Stimulated activated CD8-positive, alpha-beta memory T cell treated with anti-CD3 and anti-CD28 coated beads, Interleukin-4, amount 100 ng/mL, for 48 hours (primary cell): Measurements from ENCODE around the gene TRIM38.
A peak's percentile ranks its signal among the peaks of the same experiment; 100 is the strongest.
"Not testable (repeated sequence)": the region's sequence is repeated elsewhere in the genome, so short reads cannot be mapped to it uniquely, and the experiment has no call there.

ENCODE experiments used
- DNase-seq: peaks from one replicate; pipeline ENCODE4 v3.0.0-alpha.2; 2020

TRIM38 gene

DNA sequence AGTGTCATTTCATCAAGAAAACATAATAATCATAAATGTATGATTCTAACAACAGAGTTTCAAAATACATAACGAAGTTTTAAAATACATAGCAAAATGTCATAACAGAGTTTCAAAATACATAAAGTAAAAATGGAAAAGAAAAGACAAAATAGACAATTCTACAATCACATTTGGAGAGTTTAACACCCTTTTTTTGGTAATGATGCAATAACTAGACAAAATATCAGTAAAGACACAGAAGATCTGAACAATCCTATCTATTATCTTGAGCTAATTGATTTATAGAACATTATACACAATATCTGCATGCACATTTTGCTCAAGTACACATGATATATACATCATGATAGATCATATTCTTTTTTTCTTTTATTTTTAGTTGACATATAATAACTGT lies 18.7 kb upstream of the TRIM38 start:
- no peak for DNase-seq

DNA sequence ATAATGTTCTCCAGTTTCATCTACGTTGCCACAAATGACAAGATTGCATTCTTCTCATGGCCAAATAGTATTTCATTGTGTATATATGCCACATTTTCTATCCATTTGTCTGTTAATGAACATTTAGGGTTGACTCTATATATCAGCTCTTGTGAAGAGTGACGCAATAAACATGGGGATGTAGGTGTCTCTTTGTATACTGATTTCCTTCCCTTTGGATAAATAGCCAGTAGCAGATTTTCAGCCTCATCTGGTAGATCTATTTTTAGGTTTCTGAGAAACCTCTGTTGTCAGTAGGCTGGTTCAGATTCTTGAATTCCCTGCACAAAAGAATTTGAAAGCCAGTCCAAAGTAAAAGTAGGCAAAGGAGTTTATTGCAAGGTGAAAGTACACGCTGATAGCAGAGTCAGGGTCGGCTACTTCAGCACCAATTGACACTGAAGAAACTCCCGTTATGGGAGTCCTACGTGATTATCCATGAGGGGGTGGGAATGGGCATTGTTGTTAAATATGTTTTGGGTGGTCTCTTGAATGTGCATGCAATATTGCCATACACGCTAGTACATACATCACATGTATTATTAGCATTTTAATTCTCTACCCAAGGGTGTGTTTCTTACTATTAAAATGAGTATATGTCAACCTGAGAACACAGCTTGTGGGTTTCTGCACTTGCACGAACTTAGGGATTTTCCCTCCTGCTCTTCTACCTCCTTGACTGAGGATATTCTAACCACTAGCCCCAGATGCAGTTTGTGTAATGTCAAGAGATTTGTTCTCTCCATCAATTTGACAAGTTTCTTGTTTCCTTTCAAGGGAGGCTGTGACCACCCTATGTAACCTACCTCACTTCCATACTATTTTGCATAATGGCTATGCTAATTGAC lies 17.7 kb upstream of the TRIM38 start:
- DNase-seq: no peak

DNA sequence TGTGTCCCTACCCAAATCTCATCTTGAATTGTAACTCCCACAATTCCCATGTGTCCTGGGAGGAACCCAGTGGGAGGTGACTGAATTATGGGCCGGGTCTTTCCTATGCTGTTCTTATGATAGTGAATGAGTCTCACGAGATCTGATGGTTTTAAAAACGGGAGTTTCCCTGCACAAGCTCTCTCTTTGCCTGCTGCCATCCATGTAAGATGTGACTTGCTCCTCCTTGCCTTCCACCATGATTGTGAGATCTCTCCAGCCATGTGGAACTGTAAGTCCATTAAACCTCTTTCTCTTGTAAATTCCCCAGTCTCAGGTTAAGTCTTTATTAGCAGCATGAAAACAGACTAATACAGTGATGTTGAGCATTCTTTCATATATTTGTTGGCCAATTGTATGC lies 16.9 kb upstream of the TRIM38 start:
- not testable (repeated sequence) for DNase-seq

DNA sequence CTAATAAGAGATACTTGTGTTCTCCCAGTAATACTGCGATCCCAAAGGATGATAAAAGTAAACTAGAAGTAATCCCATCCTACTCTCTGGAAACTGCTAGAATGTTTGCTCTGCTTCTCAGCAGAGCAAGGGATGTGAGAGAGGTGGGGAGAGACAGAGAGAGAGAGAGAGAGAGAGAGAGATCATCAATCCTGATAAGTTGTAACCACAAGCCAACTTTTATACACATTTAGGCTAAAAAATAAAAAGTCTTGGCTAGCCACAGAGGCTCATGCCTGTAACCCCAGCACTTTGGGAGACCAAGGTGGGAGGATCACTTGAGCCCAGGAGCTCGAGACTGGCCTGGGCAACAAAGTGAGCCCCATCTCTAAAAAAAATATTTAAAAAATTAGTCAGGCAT lies 16.0 kb upstream of the TRIM38 start:
- no peak for DNase-seq

DNA sequence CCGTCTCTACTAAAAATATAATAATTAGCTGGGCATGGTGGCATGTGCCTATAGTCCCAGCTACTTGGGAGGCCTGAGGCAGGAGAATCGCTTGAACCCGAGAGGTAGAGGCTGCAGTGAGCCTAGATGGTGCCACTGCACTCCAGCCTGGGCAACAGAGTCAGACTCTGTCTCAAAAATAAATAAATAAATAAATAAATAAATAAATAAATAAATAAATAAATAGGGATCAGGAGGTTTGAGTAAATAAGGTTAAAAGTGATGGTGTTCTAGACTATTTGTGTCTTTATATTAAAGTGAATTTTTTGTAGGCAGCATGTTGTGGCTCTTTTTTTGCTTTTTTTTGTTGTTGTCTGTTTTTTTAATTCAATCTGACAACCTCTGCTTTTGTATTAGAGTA lies 15.1 kb upstream of the TRIM38 start:
- not testable (repeated sequence) for DNase-seq

DNA sequence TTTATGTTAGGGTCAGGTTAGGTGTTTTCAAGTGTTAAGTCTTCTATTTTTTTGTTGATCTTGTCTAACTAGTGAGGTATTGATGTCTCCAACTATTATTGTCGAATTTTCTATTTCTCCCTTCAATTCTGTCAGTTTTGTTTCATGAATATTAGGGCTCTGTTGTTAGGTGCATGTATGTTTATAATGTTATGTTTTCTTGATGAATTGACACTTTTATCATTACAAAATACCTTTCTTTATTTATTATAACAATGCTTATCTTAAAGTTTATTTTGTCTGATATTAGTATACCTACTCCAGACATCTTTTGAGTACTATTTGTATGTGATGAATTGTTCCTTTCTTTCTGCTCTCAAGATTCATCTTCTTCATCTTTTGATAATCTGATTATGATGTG lies 12.9 kb upstream of the TRIM38 start:
- no peak for DNase-seq

DNA sequence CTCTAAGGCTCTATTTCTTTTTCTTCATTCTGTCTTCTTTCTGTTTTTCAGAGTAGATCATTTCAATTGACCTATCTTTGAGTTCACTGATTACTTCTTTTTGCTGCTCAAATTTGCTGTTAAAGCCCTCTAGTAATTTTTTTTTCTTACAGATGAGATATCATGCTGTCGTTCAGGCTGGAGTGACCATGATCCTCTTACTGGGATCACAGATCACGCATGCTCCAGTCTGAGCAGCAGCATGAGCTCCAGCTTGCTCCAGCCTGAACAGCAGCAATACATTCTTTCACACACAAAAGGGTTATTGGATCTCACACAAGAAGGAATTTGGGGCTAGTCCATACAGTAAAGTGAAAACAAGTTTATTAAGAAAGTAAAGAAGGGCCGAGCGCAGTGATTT lies 12.3 kb upstream of the TRIM38 start:
- no peak for DNase-seq

DNA sequence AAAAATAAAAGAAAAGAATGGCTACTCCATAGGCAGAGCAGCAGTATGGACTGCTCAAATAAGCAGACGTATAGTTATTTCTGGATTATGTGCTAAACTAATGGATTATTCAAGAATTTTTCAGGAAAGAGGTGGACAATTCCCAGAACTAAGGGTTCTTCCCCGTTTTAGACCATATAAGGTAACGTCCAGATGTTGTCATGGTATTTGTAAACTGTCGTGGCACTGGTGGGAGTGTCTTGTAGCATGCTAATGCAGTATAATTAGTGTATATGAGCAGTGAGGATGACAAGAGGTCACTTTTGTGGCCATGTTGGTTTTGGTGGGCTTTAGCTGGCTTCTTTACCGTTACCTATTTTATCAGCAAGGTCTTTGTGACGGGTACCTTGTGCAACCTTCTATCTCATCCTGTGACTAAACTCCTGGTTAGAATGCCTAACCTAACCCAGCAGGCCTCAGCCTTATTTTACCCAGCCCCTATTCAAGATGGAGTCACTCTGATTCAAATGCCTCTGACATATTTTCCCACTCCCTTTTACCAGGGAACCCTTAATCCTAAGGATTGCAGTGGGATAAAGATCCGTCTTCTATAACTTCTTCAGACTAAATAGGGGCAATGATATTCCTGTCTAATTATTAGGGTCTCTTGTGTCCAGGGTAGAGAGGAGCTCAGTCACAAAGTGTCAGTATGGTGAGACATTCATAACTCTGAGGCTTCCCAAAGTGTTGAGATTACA lies 11.1 kb upstream of the TRIM38 start:
- no peak for DNase-seq

DNA sequence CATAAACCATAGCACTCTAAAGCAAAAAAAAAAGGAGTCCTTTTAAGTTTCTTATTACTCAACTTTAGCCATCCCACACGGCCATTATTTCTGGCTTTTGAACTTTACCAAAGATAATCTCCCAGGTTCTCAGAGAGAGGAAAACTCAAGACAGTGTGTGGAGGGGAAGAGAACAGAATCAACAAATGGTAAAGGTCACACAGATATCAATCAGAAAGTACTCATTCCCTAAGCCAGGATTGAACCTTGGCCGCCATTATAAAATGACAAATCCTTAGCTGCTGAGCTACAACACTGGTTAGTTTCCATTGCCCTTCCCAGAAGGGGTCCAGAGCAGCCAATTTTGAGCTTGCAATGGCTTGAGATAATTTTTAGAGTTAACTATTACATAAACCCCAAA lies 10.1 kb upstream of the TRIM38 start:
- DNase-seq: no peak

DNA sequence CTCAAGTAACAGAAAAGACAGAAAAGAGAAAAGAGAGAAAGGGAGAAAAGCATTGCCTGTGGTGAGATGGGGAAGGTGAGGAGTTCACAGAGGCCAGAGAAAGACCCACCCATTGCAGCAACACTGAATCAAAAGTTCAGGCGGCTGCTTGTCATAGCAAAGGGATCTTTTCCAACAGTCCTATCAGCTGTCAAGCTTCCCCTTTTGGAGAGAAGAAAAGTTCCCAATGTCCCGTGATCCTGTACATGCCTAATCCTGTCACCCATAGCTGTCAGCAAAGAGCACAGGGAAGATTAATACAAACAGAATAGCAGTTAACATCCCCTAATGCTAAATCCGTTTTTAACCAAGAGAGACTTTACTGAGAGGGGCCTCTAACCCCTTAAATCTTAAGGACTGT lies 8.9 kb upstream of the TRIM38 start:
- no peak for DNase-seq

DNA sequence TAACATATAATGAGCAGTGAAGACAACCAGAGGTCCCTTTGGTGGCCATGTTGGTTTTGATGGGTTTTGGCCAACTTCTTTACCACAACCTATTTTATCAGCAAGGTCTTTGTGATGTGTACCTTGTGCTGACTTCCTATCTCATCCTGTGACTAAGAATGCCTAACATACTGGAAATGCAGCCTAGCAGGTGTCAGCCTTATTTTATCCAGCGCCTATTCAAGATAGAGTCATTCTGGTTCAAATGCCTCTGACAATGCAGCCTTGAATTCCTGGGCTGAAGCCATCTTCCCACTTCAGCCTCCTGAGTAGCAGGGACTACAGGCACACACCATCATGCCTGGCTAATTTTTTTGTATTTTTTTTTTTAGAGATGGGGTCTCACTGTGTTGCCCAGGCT lies 7.8 kb upstream of the TRIM38 start:
- DNase-seq: no peak

DNA sequence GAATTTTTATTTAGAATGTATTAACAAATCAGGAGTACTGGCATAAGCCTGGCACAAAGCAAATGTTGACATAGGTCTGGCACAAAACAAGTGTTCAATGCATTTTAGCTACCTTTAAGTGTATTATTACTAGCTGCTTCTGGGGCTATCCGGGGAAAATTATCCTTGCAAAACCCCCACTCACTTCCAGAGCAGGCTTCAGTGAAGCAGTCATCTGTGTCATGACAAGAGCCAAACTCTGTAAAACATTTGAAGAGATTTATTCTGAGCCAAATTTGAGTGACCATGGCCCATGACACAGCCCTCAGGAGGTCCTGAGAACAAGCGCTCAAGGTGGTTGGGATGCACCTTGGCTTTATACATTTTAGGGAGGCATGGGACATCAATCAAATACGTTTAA lies 6.4 kb upstream of the TRIM38 start:
- no peak for DNase-seq

DNA sequence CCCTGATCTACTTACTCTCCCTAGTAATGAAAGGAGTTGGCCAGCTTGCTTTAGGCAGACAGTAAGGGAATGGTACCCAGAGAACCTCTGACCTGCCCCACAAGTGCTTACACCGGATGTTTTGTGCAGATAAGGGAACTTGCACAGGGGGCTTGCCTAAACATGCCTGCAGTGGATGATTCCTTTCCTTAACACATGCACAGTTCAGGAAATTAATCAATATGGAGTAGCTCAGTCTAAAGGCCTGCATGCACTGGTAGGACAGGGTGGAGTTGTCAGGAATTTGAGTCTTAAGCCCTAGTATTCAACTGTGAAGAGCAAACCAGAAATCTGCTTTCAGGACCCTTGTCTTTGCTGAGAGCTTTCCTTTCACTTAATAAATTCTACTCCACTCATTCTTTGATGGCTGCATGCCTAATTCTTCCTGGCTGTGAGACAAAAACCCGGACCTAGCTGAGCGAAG lies 3.9 kb upstream of the TRIM38 start:
- DNase-seq: no peak

DNA sequence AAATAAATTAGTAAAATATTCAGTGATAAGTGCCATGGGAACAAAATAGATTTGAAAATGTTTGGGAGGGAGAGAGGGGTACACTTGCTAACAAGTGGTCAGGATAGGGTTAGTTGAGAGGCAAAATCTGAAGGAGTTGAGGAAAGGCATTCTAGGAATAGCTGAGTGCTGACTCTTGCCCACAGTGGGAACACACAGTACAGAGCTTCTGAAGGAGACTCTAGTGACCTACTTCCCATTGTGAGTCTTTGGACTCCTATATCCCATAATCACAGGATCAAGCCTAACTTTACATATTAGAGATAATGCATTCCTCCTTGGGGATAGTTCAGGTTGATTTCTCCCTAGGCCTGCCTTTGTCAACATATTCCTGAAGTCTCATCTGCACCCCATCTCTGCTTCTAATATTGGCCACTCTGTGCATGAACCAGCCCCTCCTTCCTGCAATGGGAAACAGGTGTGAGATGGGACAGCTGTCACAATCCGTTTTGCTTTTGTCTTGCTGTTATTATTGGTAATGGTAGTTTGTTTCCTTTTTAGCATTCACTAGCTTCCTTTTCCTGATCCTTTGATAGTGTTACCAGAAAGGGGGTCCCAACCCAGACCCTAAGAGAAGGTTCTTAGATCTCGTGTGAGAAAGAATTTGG lies 2.6 kb upstream of the TRIM38 start:
- DNase-seq: no peak

DNA sequence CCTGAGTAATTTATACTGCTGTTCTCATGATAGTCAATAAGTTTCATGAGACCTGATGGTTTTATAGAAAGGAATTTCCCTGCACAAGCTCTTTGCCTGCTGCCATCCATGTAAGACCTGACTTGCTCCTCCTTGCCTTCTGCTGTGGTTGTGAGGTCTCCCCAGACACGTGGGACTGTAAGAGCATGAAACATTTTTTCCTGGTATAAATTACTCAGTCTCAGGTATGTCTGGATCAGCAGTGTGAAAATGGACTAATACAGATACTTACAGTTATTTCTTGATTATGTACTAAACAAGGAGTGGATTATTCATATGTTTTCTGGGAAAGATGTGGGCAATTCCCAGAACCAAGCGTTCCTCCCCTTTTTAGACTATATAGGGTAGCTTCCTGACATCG lies 1.9 kb upstream of the TRIM38 start:
- peak; percentile 65 for DNase-seq

DNA sequence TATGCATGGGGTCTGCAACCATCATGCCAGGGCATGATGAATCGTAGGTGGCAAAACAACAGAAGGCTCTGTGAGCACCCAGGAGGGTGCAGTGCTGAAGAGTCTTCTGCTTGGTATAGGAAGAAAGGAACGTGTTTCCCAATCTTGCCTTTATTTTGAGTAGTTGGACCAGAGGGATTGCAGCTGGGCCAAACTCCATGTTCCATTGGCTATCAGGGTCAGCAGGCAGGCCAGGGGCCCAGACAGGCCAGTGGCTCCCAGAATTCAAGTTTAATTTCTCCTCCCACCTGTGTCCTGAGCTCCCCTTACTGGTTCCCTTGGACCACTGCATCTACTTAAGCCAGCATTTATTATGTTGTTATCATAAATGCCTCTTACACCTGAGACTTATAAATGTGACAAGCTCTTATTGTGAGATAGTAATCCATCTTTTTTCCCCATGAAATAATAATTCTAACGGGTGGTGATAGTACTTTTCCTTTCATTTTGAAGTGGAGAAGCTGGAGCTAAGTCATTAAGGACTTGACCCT lies 918 bp upstream of the TRIM38 start:
- no peak for DNase-seq

DNA sequence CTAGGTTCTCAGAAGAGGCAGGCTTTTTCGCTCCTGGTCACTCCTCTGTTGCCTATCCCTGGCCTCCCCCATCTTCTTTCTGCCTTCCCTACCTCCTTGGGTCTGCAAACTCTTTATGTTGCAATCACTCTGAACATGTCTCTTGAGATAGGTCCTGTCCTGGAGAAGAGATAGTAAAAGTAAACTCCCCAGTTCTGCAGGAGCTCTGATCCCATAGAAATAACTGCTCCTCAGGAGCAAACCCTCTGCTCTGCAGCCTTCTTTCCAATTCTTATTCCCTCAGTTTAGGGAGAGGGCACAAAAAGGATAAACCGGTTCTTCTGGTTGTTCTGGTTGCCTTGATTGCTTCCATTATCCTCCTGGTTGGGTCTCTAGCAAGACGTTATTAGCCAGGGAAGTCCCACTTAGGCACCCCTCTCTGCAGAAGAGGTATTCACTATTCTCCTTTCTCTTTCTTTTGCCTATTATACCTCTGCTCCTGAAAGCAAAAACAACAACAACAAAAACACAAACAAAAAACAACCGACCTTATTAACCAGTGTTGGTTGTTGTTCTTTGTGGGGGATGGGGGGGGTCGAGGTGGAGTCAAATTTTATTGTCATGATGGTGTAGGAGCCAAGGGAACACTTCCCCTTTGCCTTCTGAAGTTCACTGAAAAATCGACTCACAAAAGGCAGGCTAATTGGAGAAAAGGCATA lies 973 bp downstream of the TRIM38 start:
- no peak for DNase-seq

DNA sequence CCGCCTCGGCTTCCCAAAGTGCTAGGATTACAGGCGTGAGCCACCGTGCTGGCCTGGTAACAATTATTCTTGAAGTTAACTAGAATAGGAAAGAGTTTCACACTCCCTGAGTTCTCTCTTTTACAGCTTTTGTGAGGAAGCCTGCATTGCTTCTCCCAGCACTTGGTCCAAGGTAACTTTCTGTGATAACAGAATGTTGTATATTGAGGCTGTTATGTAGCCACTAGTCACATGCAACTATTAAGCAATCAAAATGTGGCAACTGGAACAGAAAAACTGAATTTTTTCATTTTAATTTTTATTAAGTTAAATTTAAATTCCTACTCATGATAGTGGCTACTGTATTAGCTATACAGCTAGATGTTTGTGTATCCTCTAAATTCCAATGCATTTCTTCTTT lies 2.5 kb downstream of the TRIM38 start:
- no peak for DNase-seq

DNA sequence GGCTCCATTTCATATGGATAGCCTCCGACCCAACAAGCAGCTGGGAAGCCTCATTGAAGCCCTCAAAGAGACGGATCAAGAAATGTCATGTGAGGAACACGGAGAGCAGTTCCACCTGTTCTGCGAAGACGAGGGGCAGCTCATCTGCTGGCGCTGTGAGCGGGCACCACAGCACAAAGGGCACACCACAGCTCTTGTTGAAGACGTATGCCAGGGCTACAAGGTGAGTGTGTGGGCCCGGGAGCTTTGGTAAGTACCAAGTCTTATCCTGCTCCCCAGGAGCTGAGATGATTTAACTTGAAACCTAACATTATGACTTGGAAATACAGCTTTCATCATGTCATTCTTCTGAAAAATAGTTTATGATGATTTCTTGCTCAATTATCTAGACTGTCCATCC lies 4.1 kb downstream of the TRIM38 start:
- DNase-seq: peak; percentile 48

DNA sequence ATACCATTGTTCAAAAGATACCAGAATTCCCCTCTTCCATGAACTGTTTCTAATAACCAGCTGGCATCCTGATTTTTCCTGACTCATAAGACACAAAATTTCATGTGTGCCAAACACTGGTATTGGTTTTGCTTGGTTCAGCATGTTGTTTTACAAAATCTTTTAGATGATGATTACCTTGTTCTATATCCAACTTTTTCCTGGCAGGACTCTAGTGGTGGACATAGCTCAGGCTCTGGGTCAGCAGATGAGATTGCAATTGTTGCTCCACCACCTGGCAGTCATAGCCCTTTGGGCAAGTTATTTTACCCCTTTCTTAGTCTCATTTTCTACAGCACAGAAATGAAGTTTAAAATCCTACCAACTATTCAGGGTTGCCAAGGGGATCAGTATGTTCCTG lies 6.2 kb downstream of the TRIM38 start:
- no peak for DNase-seq

DNA sequence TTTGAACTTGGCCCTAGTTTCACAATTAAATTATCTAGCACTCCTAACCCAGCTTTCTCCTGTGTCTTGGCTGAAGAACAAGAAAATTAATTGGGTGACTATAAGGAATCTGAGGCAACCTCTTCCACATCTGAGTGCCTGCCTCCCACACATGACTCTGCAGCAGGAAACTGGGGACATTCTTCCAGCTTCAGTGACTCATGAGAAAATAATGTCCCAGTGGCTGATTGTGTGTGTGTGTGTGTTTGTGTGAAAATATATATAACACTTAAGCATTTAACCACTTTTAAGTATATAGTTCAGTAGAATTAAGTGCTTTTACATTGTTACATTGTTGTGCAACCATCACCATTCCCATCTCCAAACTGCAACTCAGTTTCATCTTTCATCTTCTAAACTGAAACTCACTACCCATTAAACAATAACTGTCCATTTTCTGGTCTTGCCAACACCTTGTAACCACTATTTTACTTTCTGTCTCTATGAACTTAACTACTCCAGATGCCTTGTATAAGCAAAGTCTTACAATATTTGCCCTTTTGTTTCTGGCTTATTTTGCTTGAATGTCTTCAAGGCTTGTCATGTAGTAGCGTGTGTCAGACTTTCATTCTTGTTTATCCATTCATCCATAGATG lies 8.7 kb downstream of the TRIM38 start:
- no peak for DNase-seq

DNA sequence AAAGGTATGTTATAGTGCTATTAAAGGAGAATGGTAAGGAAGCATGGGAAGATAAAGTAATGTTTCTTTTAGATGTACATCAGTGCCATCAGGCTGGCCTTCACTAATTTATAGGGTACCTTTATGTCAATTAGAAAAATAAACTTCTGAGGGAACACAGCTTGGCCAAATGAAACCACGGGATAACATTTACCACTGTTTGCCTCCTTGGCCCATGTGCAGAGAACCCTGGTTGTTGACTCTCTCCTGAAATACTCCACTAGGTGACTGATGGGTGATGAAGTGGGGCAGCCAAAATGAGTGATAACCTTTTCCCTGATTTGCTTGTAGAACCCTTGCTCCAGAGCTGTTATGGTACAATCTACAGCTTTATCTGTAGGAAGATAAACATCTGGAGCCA lies 9.5 kb downstream of the TRIM38 start:
- no peak for DNase-seq
